T-helper 2 cell (primary cell): ENCODE data around the gene MAP3K15.
A peak's percentile ranks its signal among the peaks of the same experiment; 100 is the strongest.

ENCODE experiments used
- DNase-seq, 5 experiments: peaks; one replicate each; pipeline versions ENCODE4 v3.0.0 to v3.0.0-alpha.2; 2012 to 2022

Gene MAP3K15

GRCh38 chrX:19392078-19392477 is 123.2 kb downstream of the MAP3K15 start:
- no peak for DNase-seq

DNA sequence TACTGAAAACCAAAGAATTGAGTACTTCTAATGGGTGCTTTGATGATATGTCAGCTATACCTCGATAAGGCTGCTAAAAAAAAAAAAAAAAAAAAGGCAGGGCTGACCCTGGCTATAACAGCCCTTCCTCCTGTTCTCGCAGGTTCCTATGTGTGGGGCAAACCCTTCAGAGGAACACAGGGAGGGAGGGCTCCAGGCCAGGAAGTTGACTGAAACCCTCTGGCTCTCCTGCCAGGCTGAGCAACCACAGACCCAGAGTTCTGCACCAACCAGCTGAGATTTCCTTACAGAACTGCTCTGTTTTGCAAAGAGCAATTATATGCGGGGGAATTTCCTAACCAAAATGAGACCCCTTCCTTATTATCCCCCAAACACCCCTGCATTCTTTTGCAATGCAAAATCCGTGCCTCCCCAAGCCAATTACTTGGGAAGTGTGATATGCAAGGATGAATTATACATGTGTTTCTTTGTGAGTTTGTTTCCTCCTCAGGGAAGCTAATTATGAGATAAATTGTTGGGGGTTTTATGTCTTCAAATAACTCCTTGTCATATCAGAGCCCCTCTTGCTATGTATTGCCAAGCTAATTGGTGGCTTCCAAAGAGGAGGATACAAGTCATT is 126.0 kb downstream of the MAP3K15 start:
- no peak for DNase-seq

DNA sequence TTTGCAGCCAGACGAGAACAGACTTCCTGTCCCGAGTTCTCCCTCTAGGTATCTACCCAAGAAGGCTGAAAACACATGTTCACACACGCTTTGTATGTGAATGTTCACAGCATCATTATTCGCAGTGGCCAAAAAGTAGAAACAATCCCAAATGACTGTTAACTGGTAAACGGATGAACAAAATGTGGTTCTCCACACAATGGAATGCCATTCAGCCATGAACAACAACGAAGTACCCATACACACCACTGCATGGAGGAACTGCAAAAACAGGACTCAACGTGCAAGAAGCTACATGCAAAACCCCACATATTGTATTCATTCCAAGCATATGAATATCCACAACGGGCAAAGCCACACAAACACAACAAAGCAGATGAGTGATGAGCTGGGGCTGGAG is 126.6 kb downstream of the MAP3K15 start:
- no peak for DNase-seq

DNA sequence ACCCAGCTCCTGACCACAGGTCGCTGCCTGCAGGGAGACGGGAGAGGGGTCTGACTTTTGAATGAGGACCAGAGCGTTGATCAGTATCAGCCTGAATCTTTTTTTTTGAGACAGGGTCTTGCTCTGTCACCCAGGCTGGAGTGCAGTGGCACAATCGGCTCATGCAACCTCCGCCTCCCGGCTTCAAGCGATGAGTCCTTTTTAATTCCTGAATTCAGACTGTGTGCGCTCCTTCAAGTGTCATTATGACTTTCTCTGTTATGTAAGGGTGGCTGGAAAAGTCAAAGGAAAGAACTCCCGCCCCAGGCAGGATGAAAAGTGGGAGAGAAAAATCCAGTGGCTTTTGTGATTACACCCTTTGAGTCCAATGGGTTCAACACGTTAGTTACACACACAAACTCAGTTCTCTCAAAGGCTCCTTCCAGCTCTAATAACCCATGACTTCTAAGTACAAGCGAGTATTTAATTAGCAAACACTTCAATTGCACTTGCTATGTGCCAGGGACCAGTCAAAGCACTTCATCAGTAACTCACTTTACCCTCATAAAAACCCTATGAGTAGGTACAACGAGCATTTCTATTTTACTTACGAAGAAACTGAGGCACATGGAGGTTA is 127.1 kb downstream of the MAP3K15 start:
- DNase-seq = no peak

DNA sequence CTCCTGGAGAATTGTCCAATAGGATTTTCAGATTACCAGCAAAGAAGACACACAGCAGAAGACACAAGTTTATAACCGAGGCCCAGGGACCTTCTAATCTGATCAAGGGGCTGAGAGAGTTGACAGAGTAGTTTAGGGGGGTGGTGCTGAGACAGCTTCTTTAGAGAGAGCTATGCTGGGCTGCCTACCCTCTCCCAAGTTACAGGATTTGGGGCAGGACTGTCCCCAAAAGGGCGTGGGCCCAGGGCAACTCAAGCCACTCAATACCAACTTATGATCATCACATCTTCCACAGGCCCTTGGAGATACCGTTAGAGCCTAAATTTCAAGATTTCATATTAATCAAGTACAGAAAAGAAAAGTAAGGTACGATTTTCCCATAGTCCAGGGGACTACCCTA is 128.6 kb downstream of the MAP3K15 start:
- DNase-seq = no peak

- DNase-seq = peak in 4 of 5 experiments; percentile 11 to 51 (median 24)
Observed at GRCh38 chrX:19382555-19383145, 132.7 kb downstream of the MAP3K15 start.

- no peak for DNase-seq
Observed at GRCh38 chrX:19381326-19381725, 134.0 kb downstream of the MAP3K15 start.

DNA sequence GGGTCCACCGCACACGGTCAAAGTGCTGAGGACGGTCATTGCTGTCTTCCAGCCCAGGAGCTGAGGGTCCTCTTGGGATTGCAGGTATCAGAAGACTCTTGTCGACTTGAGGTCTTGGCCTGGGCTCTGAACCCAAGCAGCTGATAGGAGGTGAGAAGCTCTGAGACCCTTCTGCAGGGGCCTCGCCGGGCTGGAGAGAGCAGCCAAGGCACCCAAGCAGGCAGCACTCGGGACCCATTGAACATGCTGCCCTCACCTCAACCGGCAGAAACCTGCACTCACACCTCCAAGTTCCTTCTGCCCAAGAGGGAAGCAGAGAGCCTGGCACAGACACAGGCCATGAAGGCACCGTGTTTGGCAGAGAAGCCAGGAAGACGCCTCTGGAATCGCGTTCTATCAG is 137.5 kb downstream of the MAP3K15 start:
- DNase-seq = no peak

- DNase-seq = no peak
Observed at GRCh38 chrX:19375546-19375945, 139.8 kb downstream of the MAP3K15 start.

GRCh38 chrX:19373351-19373891 is 141.9 kb downstream of the MAP3K15 start:
- no peak for DNase-seq

DNA sequence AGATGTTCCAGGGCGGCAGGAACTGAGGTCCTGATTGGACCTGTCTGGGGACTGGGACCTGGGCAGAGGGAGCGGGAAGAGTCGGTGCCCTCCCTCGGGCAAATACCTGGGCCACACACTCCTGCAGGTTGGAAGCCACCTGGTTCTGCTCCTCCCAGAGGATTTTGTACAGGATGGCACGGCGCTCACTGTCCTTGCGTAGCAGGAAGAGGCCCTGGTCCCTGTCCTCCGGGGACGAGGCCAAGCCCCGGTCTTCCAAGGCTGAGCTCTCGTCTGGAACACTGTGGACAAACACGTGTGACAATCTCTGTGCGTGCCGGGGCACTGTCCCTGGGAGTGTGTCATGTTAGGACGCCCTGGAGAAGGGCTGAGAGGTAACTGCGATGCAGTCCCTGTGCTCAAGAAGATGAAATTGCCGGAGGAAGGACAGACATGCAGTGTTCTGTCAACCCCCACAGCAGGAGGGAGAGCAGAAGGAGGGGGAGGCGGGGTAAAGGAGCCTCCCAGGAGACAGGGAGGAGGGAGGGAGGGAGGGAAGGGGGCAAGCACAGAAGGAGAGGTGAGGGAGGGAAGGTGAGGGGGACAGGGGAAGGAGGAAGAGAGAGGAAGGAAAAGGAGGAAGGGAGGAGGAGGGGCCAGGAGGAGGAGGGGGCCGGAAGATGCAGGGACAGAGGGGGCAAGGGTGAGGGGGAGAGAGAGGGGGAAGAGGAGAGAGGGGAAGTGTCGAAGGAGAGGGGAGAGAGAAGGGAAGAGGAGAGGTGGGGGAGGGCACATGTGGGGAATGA is 142.6 kb downstream of the MAP3K15 start:
- peak in 1 of 5 experiments; percentile 1 for DNase-seq

- DNase-seq = peak; percentile 17 to 62 (median 38)
Observed at GRCh38 chrX:19372170-19372546, 143.2 kb downstream of the MAP3K15 start.

GRCh38 chrX:19370061-19370460 is 145.2 kb downstream of the MAP3K15 start:
- no peak for DNase-seq

DNA sequence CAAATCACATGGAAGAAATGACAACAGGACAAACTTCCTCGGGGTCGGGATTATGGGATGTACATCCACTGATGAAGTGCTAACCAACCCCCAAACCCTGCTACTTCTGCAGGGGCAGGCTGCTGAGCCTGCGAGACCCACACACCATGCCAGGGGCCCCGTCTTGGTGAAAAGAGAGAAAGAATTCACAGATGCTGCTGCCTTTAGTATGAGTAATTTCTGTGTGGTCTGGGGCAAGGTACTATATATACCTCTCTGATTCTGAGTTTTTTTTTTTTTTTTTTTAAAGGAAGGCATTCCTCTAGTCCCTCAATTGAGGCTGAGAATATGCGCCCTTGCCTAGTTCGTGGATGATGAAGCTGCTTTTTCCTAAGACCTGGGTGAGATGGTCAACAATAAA is 146.7 kb downstream of the MAP3K15 start:
- DNase-seq = no peak

DNA sequence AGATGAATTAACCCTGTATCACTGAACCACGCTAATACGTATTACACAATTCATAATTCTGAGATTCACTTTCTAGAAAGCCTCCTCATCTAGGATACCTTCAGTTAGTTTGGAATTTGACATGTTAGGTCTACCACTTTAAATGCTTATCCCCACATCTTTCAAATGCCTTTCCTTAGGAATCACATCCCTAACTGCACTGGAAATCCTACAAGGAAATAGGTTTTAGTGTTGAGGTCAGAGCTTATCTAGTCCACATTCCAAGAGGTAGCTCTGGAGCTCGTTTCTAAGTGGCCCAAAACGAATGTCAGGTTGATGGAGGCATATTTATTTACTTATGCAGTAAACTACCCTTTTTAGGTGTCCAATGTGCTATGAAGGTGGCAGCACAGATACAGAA is 153.6 kb downstream of the MAP3K15 start:
- no peak for DNase-seq

- DNase-seq = no peak
Observed at GRCh38 chrX:19360903-19361302, 154.4 kb downstream of the MAP3K15 start.

DNA sequence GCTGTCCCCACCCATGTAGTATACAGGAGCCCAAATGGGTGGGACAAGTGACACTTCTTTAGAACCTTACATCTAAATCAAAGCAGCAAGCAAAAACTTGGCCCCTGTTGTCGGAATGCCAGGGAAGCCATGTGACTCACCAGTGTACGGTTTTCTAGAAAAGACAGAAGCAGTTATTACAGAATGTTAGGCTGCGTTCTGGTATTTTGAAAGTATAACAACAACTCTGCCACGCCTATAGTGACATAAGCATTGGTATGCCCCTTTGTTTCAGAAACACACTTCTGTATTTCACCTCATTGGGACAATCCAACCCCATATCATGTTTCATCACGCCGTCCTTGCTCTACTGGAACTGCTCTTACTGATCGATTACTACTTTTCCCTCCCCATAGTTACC is 156.8 kb downstream of the MAP3K15 start:
- DNase-seq = no peak

GRCh38 chrX:19354625-19355024 is 160.7 kb downstream of the MAP3K15 start:
- DNase-seq = no peak

- peak in 1 of 5 experiments; percentile 31 for DNase-seq
Observed at GRCh38 chrX:19350941-19351384, 164.3 kb downstream of the MAP3K15 start.

DNA sequence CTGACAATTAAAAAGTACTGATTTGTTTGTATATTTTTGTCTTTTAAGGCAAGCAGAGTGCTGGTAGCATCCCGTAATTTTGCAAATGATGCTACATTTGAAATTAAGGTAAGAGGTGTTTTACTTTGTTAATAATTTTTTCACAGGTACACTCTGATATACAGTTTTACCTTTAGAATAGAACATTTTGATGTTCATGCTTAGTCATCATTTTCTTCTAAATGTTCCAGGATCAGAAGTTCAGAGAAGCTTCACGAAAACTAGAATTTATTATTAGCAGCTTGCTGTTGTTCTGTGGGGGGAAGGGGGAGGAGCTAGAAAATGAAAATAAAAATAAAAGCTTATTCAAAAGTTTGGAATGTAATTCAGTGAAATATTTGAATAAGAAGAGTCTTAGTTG is 166.0 kb downstream of the MAP3K15 start:
- DNase-seq = no peak

DNA sequence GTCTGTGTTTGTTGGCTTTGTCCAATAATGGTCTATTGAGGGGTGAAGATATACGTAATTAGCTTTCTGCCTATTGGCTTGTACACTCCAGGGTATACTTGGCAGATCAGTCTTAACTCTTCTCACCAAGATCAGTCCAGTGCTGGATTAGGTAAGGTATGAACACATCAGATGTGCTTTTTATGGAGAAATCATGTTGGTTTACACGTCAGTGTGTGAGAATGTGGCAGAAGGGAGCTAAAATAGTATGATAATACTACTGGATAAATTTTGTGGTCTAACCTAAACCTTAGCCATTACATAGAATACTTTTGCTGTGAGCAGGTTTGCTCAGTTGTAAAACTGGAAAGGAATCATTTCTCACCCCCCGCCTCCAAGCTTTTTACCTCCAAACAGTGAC is 167.4 kb downstream of the MAP3K15 start:
- no peak for DNase-seq

GRCh38 chrX:19344661-19345060 is 170.6 kb downstream of the MAP3K15 start:
- no peak for DNase-seq
